WERI-Rb-1 (cell line): ENCODE data around the gene GRIK1.

Experiments used
- DNase-seq: peaks from one replicate; pipeline ENCODE4 v3.0.0-alpha.2; 2020
- H3K27ac ChIP-seq: fragments of 250-450 bp; sonication (Bioruptor Pico); 2 replicates; pipeline ENCODE4 v1.5.1; 2020; ENCODE audit warnings: mild to moderate bottlenecking, moderate library complexity
- H3K27me3 ChIP-seq: fragments of 250-450 bp; sonication (Bioruptor Pico); 2 replicates; pipeline ENCODE4 v1.5.1; 2021; ENCODE audit warnings: mild to moderate bottlenecking, low read depth, moderate library complexity; ENCODE audit not compliant: insufficient read depth, severe bottlenecking
- H3K36me3 ChIP-seq: fragments of 250-450 bp; sonication (Bioruptor Pico); 2 replicates; pipeline ENCODE4 v1.5.1; 2020; ENCODE audit warnings: mild to moderate bottlenecking, moderate library complexity
- H3K4me3 ChIP-seq: 2 replicates; pipeline ENCODE4 v1.5.1; 2011; ENCODE audit warnings: low read depth, mild to moderate bottlenecking, control low read depth, low read length
- H3K9me3 ChIP-seq: fragments of 250-450 bp; sonication (Bioruptor Pico); 2 replicates; pipeline ENCODE4 v1.5.1; 2021; ENCODE audit warnings: mild to moderate bottlenecking, moderate library complexity; ENCODE audit not compliant: severe bottlenecking
- CTCF ChIP-seq: IDR thresholded peaks from 2 replicates; pipeline ENCODE4 v1.5.1; 2011; ENCODE audit warnings: low read depth, mild to moderate bottlenecking, control low read depth, inconsistent platforms, low read length

Gene GRIK1

GRCh38 chr21:29827647-29828046 is 112.1 kb downstream of the GRIK1 start:
- Histone ChIP-seq H3K27ac (no peak overlapping the region), H3K4me3 (no peak overlapping the region), H3K9me3 (peaks cover 11% of the 10 kb centered on the region), H3K27me3 (no peaks in the 10 kb centered on the region), H3K36me3 (no peaks in the 10 kb centered on the region)
- no peak for TF ChIP-seq CTCF
- DNase-seq: no peak

- H3K27ac ChIP-seq: no peak overlapping the region
- DNase-seq: no peak
Measured at GRCh38 chr21:29827236-29827635, 112.6 kb downstream of the GRIK1 start.

GRCh38 chr21:29826386-29826785 is 113.4 kb downstream of the GRIK1 start:
- no peak overlapping the region for H3K4me3 ChIP-seq

More at GRCh38 chr21:29827236-29827635, 112.6 kb downstream of the GRIK1 start:
- Histone ChIP-seq H3K27me3 (no peaks in the 10 kb centered on the region), H3K4me3 (no peak overlapping the region), H3K9me3 (peaks cover 7% of the 10 kb centered on the region), H3K36me3 (no peaks in the 10 kb centered on the region)
- no peak for TF ChIP-seq CTCF

GRCh38 chr21:29825936-29826335 is 113.9 kb downstream of the GRIK1 start:
- DNase-seq: no peak
- H3K27me3 ChIP-seq: no peaks in the 10 kb centered on the region
- TF ChIP-seq CTCF: no peak
- no peaks in the 10 kb centered on the region for H3K36me3 ChIP-seq
- H3K4me3 ChIP-seq: no peak overlapping the region
- no peak overlapping the region for H3K27ac ChIP-seq
- no peaks in the 10 kb centered on the region for H3K9me3 ChIP-seq

More at GRCh38 chr21:29826386-29826785, 113.4 kb downstream of the GRIK1 start:
- H3K27me3 ChIP-seq: no peaks in the 10 kb centered on the region
- no peaks in the 10 kb centered on the region for H3K9me3 ChIP-seq
- no peak for TF ChIP-seq CTCF
- peak; percentile 52 for DNase-seq
- H3K36me3 ChIP-seq: no peaks in the 10 kb centered on the region
- H3K27ac ChIP-seq: peak overlapping the region; percentile 1; the same call in 1 of the 2 replicates

- no peak for TF ChIP-seq CTCF
- Histone ChIP-seq H3K36me3 (no peaks in the 10 kb centered on the region), H3K4me3 (no peak overlapping the region), H3K9me3 (no peaks in the 10 kb centered on the region), H3K27me3 (no peaks in the 10 kb centered on the region), H3K27ac (no peak overlapping the region)
- DNase-seq: no peak
Measured at GRCh38 chr21:29825345-29825744, 114.5 kb downstream of the GRIK1 start.

GRCh38 chr21:29822064-29822463 is 117.7 kb downstream of the GRIK1 start:
- Histone ChIP-seq H3K4me3 (no peak overlapping the region), H3K27ac (no peak overlapping the region), H3K27me3 (no peaks in the 10 kb centered on the region), H3K9me3 (no peaks in the 10 kb centered on the region), H3K36me3 (no peaks in the 10 kb centered on the region)
- no peak for TF ChIP-seq CTCF
- no peak for DNase-seq
